Upper lobe of left lung (tissue), 6 donors: ENCODE results near the gene CNKSR2. TPM values are rescaled to one million over a fixed set of nuclear protein-coding genes. Genes with fewer than 3 reads are reported as not detected.

Experiments used
- ATAC-seq, 2 donors: fragments of 200-7000 bp; cut with Tn5 transposase; one replicate each; pipeline ENCODE4 v1.9.1; 2022; ENCODE audit warnings: mild to moderate bottlenecking in 2 of 2, moderate library complexity in 2 of 2; ENCODE audit not compliant: low FRiP score in 2 of 2
- DNase-seq, 2 donors: peaks; one replicate each; pipeline ENCODE4 v3.0.0-alpha.2; 2019 to 2020
- H3K27ac ChIP-seq, 4 donors: fragments of 200-600 bp; sonication (generic); one replicate each; pipeline ENCODE4 v1.5.1; 2016 to 2019
- H3K27me3 ChIP-seq, 4 donors: fragments of 200-600 bp; sonication (generic); one replicate each; pipeline ENCODE4 v1.5.1; 2017 to 2019
- H3K36me3 ChIP-seq, 4 donors: fragments of 200-600 bp; sonication (generic); one replicate each; pipeline ENCODE4 v1.5.1; 2016 to 2019
- H3K4me1 ChIP-seq, 4 donors: fragments of 200-600 bp; sonication (generic); one replicate each; pipeline ENCODE4 v1.5.1; 2018 to 2019
- H3K4me3 ChIP-seq, 4 donors: fragments of 200-600 bp; sonication (generic); one replicate each; pipeline ENCODE4 v1.5.1; 2017 to 2019; ENCODE audit warnings: mild to moderate bottlenecking in 2 of 4, moderate library complexity in 1 of 4
- H3K9me3 ChIP-seq, 4 donors: fragments of 200-600 bp; sonication (generic); one replicate each; pipeline ENCODE4 v1.5.1; 2018 to 2019
- EP300 ChIP-seq, 4 donors: sonication (generic); formaldehyde crosslinking; IDR thresholded peaks; one replicate each; pipeline ENCODE4 v1.5.1; 2017; ENCODE audit warnings: antibody characterized with exemption in 4 of 4, control low read depth in 2 of 4
- POLR2A ChIP-seq, 4 donors: fragments of 450-650 bp; IDR thresholded peaks; one replicate each; pipeline ENCODE4 v1.5.1; 2016 to 2017; ENCODE audit warnings: antibody characterized with exemption in 4 of 4, mild to moderate bottlenecking in 2 of 4
- POLR2AphosphoS5 ChIP-seq, 2 donors: sonication (generic); formaldehyde crosslinking; IDR thresholded peaks; one replicate each; pipeline ENCODE4 v1.5.1; 2017; ENCODE audit warnings: antibody characterized with exemption in 2 of 2
- WGBS, 2 donors: methylation state at CpG; one replicate each; pipeline ENCODE4 v1.1.5; 2017 to 2018; 5-methylcytosine and 5-hydroxymethylcytosine counted together
- total RNA-seq, 6 donors: library from RNA; depleted of rRNA in 4 of 6; stranded (reverse); fragments of >200 nt in 4 of 6; gene quantifications; one replicate each; pipeline versions ENCODE4 v1.1.0 to v1.2.1, GENCODE V29; 2016 to 2021
- TF ChIP-seq, protein P1 (sequence below), 6 experiments: fragments of 450-650 bp in 4 of 6; fragments of 200-600 bp in 2 of 6; sonication (generic) in 2 of 6; IDR thresholded peaks; one replicate each; pipeline ENCODE4 v1.5.1; 2016 to 2019; ENCODE audit warnings: antibody characterized with exemption in 6 of 6
- donor health status: DM: no; HTN: no; CAD: no; lungs with moderate emphysema.
- donor health status: DM: no; HTN: yes; CAD: no; lungs with severe emphysema.

The CNKSR2 gene
- total RNA-seq, 6 donors from 2014 or later = 4.0 to 14.5 (median 7.0) TPM

DNA sequence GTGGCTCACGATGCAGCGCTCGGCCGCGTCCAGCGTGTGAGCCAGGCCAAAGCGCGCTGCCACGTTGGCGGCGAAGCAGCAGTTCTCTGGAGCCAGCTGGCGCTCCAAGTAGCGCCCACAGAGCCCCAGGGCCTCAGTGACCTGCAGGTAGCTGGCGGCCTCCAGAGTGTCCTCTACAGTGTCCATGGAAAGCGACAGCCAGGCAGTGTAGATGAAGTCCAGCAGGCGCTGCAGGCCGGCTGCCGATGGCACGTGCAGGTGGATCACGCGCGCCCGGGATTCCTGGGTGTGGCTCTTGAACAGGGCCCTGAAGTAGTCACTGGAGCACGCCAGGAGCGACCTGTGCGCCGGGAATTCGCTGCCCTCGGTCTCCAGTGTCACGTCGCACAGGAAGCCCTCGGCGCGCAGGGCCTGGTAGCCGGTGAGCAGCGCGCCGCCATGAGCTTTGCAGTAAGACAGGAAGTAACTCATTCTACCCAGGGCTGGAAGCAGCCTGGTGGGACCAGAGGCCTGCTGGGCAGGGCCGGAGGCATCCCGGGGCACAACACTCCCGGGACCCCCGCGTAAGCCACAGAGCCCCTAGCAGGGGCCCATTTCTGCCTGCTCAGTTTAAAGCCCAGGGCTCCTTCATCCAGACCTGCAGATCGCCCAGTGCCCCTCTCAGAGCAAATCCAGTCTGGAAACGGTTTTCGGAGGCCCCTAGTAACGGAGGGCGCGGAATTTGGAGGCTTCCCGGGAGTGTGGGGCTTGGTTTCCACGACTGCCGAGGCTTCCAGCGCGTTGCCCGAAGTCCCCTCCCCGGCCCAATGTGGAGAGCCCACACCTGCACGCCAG lies 283.3 kb downstream of the CNKSR2 start:
- H3K27ac ChIP-seq = no peak overlapping the region
- no peaks in the 10 kb centered on the region for H3K9me3 ChIP-seq
- peak overlapping the region in 1 of 4 donors; percentile 25 for H3K4me3 ChIP-seq
- peaks cover 0 to 13% (median 0%) of the 10 kb centered on the region in 4 donors for H3K27me3 ChIP-seq
- no peak for ATAC-seq
- TF ChIP-seq POLR2A (IDR thresholded peaks at IDR 0.05) (no peak), EP300 (IDR thresholded peaks at IDR 0.05) (no peak), POLR2AphosphoS5 (IDR thresholded peaks at IDR 0.05) (no peak)
- TF ChIP-seq, protein P1, sequence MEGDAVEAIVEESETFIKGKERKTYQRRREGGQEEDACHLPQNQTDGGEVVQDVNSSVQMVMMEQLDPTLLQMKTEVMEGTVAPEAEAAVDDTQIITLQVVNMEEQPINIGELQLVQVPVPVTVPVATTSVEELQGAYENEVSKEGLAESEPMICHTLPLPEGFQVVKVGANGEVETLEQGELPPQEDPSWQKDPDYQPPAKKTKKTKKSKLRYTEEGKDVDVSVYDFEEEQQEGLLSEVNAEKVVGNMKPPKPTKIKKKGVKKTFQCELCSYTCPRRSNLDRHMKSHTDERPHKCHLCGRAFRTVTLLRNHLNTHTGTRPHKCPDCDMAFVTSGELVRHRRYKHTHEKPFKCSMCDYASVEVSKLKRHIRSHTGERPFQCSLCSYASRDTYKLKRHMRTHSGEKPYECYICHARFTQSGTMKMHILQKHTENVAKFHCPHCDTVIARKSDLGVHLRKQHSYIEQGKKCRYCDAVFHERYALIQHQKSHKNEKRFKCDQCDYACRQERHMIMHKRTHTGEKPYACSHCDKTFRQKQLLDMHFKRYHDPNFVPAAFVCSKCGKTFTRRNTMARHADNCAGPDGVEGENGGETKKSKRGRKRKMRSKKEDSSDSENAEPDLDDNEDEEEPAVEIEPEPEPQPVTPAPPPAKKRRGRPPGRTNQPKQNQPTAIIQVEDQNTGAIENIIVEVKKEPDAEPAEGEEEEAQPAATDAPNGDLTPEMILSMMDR (IDR thresholded peaks at IDR 0.05) = no peak
- 70% methylated on average over 16 of the region's 57 CpGs; no CpG with 5 or more reads in 1 of the 2 donors for WGBS, 2 donors
- peak in 1 of 2 donors; percentile 46 for DNase-seq
- H3K36me3 ChIP-seq = no peaks in the 10 kb centered on the region
- peaks cover 0 to 12% (median 0%) of the 10 kb centered on the region in 4 donors for H3K4me1 ChIP-seq

- DNase-seq = peak in 1 of 2 donors; percentile 54
- H3K4me3 ChIP-seq = peak within 1 kb of the TSS in 3 of 4 donors; percentile 1 to 25 (median 25)
Observed at GRCh38 chrX:21658152-21658737, 284.0 kb downstream of the CNKSR2 start, which contains the start of gene KLHL34. KLHL34 (minus strand) TSS chrX:21658330; CDS start chrX:21657788, 542 bp downstream.

DNA sequence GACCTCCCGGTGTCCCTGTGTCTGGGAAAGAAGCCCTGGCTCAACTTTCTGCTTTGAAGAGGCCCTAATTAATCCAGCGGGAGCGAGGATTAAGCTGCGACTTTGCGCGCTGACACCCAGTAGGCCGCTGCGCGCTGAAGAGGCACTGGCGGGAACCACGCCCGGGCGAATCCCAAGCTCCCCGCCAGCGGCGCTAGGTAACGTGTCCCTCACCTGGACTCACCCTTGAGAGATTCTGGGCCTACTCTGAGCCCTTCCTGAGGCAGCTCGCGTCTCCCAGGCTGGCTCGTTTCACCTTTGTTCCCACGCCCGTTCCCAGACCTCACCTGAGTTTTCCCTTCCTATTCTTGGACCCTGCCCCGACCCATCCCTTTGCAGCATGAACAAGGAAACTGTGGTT lies 284.5 kb downstream of the CNKSR2 start:
- peak in 1 of 2 donors; percentile 37 for DNase-seq
- WGBS, 2 donors = 39% methylated on average over 21 of the region's 23 CpGs; no CpG with 5 or more reads in 1 of the 2 donors
- H3K27me3 ChIP-seq = peaks cover 0 to 13% (median 0%) of the 10 kb centered on the region in 4 donors
- TF ChIP-seq EP300 (IDR thresholded peaks at IDR 0.05) (no peak), POLR2A (IDR thresholded peaks at IDR 0.05) (no peak), POLR2AphosphoS5 (IDR thresholded peaks at IDR 0.05) (no peak)
- TF ChIP-seq, protein P1 (IDR thresholded peaks at IDR 0.05) = no peak
- no peaks in the 10 kb centered on the region for H3K36me3 ChIP-seq
- no peak for ATAC-seq
- H3K4me1 ChIP-seq = peaks cover 0 to 12% (median 0%) of the 10 kb centered on the region in 4 donors
- H3K4me3 ChIP-seq = peak overlapping the region in 3 of 4 donors; percentile 1 to 25 (median 25)
- H3K27ac ChIP-seq = no peak overlapping the region
- no peaks in the 10 kb centered on the region for H3K9me3 ChIP-seq

More at GRCh38 chrX:21658152-21658737, 284.0 kb downstream of the CNKSR2 start, which contains the start of gene KLHL34:
- Histone ChIP-seq H3K4me1 (peaks cover 0 to 12% (median 0%) of the 10 kb centered on the region in 4 donors), H3K27me3 (peaks cover 0 to 13% (median 0%) of the 10 kb centered on the region in 4 donors), H3K27ac (no peak within 1 kb of the TSS), H3K36me3 (no peaks in the 10 kb centered on the region), H3K9me3 (no peaks in the 10 kb centered on the region)
- WGBS, 2 donors = 58% methylated on average over 52 of the region's 60 CpGs; no CpG with 5 or more reads in 1 of the 2 donors
- ATAC-seq = peak in 1 of 2 donors; percentile 7
- TF ChIP-seq POLR2AphosphoS5 (IDR thresholded peaks at IDR 0.05) (no peak), POLR2A (IDR thresholded peaks at IDR 0.05) (no peak), EP300 (IDR thresholded peaks at IDR 0.05) (no peak)
- TF ChIP-seq, protein P1 (IDR thresholded peaks at IDR 0.05) = no peak

DNA sequence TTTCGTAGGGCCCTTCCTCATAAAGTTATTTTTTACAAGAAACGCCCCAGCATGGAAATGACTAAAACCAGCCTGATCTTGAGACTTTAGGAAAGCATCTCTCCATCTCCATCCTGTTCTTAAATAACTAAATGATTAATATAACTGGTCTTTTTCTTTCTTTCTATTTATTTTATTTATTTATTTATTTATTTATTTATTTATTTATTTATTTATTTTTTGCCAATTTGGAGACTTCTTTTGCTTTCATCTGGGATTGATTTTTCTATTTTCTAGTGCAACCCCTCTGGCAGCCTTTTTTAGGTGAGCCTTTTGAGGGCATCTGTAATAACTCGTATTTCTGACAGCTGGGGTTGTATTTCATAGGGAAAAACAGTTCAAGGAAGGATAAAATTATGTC lies 285.1 kb downstream of the CNKSR2 start:
- TF ChIP-seq EP300 (IDR thresholded peaks at IDR 0.05) = no peak
- TF ChIP-seq POLR2A (IDR thresholded peaks at IDR 0.05) = no peak
- TF ChIP-seq, protein P1 (IDR thresholded peaks at IDR 0.05) = no peak
- TF ChIP-seq POLR2AphosphoS5 (IDR thresholded peaks at IDR 0.05) = no peak
- ATAC-seq (no peak), DNase-seq (no peak)
- no peak overlapping the region for H3K27ac ChIP-seq
- H3K9me3 ChIP-seq = no peaks in the 10 kb centered on the region
- H3K27me3 ChIP-seq = peaks cover 0 to 13% (median 0%) of the 10 kb centered on the region in 4 donors
- WGBS, 2 donors = 78 to 79% methylated on average over 3 of the region's 3 CpGs
- no peaks in the 10 kb centered on the region for H3K36me3 ChIP-seq
- peaks cover 0 to 12% (median 0%) of the 10 kb centered on the region in 4 donors for H3K4me1 ChIP-seq
- H3K4me3 ChIP-seq = no peak overlapping the region
